ENCODE data around the gene ZFAND3. TPM values are rescaled to one million over a fixed set of nuclear protein-coding genes. Genes with fewer than 3 reads are reported as not detected.

The ZFAND3 gene
- polyA plus RNA-seq, 1 experiment: 15.5 TPM

DNA sequence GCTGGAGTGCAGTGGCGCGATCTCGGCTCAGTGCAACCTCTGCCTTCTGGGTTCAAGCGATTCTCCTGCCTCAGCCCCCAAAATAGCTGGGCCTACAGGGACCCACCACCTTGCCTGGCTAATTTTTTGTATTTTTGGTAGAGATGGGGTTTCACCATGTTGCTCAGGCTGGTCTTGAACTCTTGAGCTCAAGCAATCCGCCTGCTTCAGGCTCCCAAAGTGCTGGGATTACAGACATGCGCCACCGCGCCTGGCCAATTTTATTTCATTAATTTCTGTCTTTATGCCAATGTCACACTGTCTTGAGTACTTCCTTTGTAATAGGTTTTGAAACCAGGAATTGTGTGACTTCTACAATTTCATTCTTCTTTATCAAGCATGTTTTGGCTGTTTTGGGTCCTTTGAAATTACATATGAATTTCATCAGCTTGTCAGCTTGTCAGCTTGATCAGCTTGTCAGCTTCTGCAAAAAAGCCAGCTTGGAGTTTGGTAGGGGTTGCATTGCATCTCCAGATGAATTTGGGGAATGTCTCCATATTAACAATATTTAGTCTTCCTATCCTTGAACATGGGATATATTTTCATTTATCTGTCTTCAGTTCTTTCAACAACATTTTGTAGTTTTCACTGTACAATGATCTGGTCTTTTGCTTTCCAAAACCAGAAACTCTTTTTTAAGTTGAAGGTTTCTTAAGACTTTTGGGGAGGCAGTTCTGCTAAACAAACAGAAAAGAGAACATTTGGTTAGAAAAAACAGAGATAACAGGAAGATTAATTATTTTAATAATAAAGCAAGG, 20.8 kb downstream of the ZFAND3 start:
- CTCF ChIA-PET: interaction anchor here (1.3 kb wide), 1 partner anchor 50 kb away, joined by 3 read pairs; no protein-coding TSS in a partner anchor
- no peak for DNase-seq (ENCODE audit: low read depth, low spot score)
- no peaks in the 10 kb centered on the region for H3K9me3 ChIP-seq (ENCODE audit: control insufficient read depth, insufficient read depth, low read length)
- no peak overlapping the region for H3K27ac ChIP-seq (ENCODE audit: low read depth, low read length)
- POLR2A ChIA-PET: no interaction called here
- no peaks in the 10 kb centered on the region for H3K27me3 ChIP-seq (ENCODE audit: control insufficient read depth, insufficient read depth, low read length)
- H3K4me3 ChIP-seq (ENCODE audit: low read depth, low read length): no peak overlapping the region
- TF ChIP-seq, protein P1, sequence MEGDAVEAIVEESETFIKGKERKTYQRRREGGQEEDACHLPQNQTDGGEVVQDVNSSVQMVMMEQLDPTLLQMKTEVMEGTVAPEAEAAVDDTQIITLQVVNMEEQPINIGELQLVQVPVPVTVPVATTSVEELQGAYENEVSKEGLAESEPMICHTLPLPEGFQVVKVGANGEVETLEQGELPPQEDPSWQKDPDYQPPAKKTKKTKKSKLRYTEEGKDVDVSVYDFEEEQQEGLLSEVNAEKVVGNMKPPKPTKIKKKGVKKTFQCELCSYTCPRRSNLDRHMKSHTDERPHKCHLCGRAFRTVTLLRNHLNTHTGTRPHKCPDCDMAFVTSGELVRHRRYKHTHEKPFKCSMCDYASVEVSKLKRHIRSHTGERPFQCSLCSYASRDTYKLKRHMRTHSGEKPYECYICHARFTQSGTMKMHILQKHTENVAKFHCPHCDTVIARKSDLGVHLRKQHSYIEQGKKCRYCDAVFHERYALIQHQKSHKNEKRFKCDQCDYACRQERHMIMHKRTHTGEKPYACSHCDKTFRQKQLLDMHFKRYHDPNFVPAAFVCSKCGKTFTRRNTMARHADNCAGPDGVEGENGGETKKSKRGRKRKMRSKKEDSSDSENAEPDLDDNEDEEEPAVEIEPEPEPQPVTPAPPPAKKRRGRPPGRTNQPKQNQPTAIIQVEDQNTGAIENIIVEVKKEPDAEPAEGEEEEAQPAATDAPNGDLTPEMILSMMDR (IDR thresholded peaks at IDR 0.05; ENCODE audit: low read depth, low read length): no peak

DNA sequence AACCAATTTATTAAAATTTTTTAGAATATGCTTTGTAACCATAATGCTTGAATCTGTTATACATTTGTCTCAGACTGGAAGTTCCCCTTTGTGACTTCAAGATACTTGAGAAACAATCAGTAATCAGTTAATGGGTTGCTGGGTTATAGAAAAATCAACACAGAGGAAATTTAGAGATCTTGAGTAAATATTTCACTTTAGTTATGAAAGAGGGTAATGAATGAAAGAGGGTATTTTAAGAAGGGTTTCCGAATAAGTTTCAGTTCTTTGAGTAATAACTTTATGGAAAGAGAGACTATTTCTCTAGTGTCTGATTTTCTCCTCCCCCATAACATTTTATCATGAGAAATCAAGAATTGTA, 21.4 kb downstream of the ZFAND3 start:
- TF ChIP-seq, protein P1 (IDR thresholded peaks at IDR 0.05; ENCODE audit: low read depth, low read length): no peak
- no peak overlapping the region for H3K4me3 ChIP-seq (ENCODE audit: low read depth, low read length)
- no peak for DNase-seq (ENCODE audit: low read depth, low spot score)
- H3K27me3 ChIP-seq (ENCODE audit: control insufficient read depth, insufficient read depth, low read length): no peaks in the 10 kb centered on the region
- POLR2A ChIA-PET: no interaction called here
- no peak overlapping the region for H3K27ac ChIP-seq (ENCODE audit: low read depth, low read length)
- CTCF ChIA-PET: no interaction called here
- H3K9me3 ChIP-seq (ENCODE audit: control insufficient read depth, insufficient read depth, low read length): no peaks in the 10 kb centered on the region

DNA sequence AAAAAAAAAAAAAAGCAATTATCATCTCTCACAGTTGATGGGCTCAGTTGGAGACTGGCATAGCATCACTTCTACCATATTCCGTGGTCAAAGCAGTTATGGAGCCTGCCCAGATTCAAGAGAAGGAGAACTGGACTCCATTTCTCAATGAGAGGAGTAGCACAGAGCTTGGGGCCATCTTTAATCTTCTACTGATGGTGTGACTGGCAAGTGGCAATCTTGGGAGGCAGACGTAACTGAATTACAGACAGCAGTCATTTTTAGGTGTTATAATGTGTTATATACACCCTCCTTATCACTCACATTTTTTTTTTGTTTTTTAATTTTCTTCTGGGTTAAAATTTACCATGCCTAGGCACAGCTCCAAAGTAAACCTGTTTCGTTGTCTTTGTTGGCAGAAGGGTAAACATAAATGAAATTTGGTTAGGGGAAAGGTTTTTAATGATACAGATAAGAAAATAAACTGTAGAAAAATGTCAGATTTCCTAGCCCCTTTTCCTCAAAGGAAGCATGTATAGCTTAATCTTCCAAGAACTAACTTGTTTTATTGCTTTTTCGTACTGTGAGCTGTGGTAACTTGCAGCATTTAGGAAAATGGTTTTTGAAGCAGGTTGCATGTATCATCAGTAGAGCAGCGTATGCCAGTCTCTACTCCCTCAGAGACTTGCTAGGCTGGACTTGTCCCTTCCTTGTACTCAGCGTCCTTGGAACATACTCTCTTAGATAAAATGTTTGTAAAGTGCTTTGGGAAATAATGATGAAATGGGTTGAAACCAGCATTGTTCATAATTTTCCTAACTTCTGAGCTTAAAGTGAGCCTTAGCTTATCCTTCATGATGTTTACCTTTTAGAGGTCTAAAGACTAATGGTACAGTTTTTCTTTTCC, 25.7 kb downstream of the ZFAND3 start:
- ChIA-PET POLR2A (interaction anchor here (0.6 to 1.3 kb wide), 2 partner anchors 26 to 165 kb away, joined by 4 to 7 read pairs; partner anchors contain the start of gene ZFAND3), CTCF (interaction anchor here (0.5 to 2.3 kb wide), 5 partner anchors 12 to 153 kb away, joined by 3 to 8 read pairs (median 3); no protein-coding TSS in a partner anchor)
- DNase-seq (ENCODE audit: low read depth, low spot score): no peak
- Histone ChIP-seq H3K9me3 (ENCODE audit: control insufficient read depth, insufficient read depth, low read length) (no peaks in the 10 kb centered on the region), H3K27me3 (ENCODE audit: control insufficient read depth, insufficient read depth, low read length) (no peaks in the 10 kb centered on the region), H3K4me3 (ENCODE audit: low read depth, low read length) (no peak overlapping the region), H3K27ac (ENCODE audit: low read depth, low read length) (no peak overlapping the region)
- TF ChIP-seq, protein P1 (IDR thresholded peaks at IDR 0.05; ENCODE audit: low read depth, low read length): no peak

DNA sequence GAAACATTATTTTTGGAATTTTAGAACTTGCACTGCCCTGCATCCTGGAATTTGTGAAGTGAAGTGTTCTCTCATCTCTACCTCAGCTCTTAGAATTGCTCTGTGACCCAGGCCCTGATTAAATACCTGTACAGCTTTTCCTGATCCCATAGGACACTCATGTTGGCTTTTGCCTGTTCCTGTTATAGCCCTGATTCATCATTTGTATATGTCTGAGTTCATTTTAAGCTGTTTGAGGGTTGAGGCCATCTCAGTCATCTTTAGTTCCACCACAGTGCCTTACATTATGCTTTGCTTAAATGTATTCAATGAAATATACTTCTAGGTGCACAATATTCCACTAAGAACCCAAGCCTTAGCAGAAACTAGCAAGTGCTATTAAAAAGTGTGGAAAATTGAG, 26.4 kb downstream of the ZFAND3 start:
- Histone ChIP-seq H3K9me3 (ENCODE audit: control insufficient read depth, insufficient read depth, low read length) (no peaks in the 10 kb centered on the region), H3K27me3 (ENCODE audit: control insufficient read depth, insufficient read depth, low read length) (no peaks in the 10 kb centered on the region), H3K27ac (ENCODE audit: low read depth, low read length) (no peak overlapping the region), H3K4me3 (ENCODE audit: low read depth, low read length) (no peak overlapping the region)
- TF ChIP-seq, protein P1 (IDR thresholded peaks at IDR 0.05; ENCODE audit: low read depth, low read length): no peak
- CTCF ChIA-PET: interaction anchor here (0.5 to 2.3 kb wide), 6 partner anchors 11 to 333 kb away, joined by 3 to 8 read pairs (median 4); no protein-coding TSS in a partner anchor
- DNase-seq (ENCODE audit: low read depth, low spot score): no peak
- POLR2A ChIA-PET: interaction anchor here (0.6 to 1.3 kb wide), 2 partner anchors 26 to 165 kb away, joined by 4 to 7 read pairs; partner anchors contain the start of gene ZFAND3

Data from AG04450 (cell line).